WERI-Rb-1 (cell line): ENCODE data around the gene UIMC1.

ENCODE experiments used
- DNase-seq: peaks from one replicate; pipeline ENCODE4 v3.0.0-alpha.2; 2020
- H3K27ac ChIP-seq: fragments of 250-450 bp; sonication (Bioruptor Pico); 2 replicates; pipeline ENCODE4 v1.5.1; 2020; ENCODE audit warnings: mild to moderate bottlenecking, moderate library complexity
- H3K27me3 ChIP-seq: fragments of 250-450 bp; sonication (Bioruptor Pico); 2 replicates; pipeline ENCODE4 v1.5.1; 2021; ENCODE audit warnings: mild to moderate bottlenecking, low read depth, moderate library complexity; ENCODE audit not compliant: insufficient read depth, severe bottlenecking
- H3K36me3 ChIP-seq: fragments of 250-450 bp; sonication (Bioruptor Pico); 2 replicates; pipeline ENCODE4 v1.5.1; 2020; ENCODE audit warnings: mild to moderate bottlenecking, moderate library complexity
- H3K4me3 ChIP-seq: 2 replicates; pipeline ENCODE4 v1.5.1; 2011; ENCODE audit warnings: low read depth, mild to moderate bottlenecking, control low read depth, low read length
- H3K9me3 ChIP-seq: fragments of 250-450 bp; sonication (Bioruptor Pico); 2 replicates; pipeline ENCODE4 v1.5.1; 2021; ENCODE audit warnings: mild to moderate bottlenecking, moderate library complexity; ENCODE audit not compliant: severe bottlenecking
- TF ChIP-seq, protein P1 (sequence below): IDR thresholded peaks from 2 replicates; pipeline ENCODE4 v1.5.1; 2011; ENCODE audit warnings: low read depth, mild to moderate bottlenecking, control low read depth, inconsistent platforms, low read length

Gene UIMC1

DNA sequence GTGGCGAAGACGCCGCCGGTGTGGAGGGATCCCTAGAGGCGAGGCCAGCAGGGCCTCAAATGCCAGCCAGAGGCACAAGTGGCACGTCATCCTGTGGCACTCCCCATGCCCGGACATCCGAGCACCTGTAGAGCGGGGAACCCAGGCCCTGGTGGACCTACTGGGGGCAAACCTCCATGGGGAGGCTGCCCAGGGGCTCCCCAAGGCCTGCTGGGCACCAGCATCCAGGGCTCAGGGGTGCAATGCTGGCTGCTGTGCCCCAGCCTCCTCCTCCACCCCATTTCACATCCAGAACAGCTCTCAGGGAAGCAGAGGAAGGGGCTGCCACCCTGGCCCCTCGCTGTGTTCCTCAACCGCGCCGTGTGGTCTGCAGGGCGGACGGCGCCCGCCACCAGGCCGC, 151.0 kb downstream of the UIMC1 start:
- TF ChIP-seq, protein P1, sequence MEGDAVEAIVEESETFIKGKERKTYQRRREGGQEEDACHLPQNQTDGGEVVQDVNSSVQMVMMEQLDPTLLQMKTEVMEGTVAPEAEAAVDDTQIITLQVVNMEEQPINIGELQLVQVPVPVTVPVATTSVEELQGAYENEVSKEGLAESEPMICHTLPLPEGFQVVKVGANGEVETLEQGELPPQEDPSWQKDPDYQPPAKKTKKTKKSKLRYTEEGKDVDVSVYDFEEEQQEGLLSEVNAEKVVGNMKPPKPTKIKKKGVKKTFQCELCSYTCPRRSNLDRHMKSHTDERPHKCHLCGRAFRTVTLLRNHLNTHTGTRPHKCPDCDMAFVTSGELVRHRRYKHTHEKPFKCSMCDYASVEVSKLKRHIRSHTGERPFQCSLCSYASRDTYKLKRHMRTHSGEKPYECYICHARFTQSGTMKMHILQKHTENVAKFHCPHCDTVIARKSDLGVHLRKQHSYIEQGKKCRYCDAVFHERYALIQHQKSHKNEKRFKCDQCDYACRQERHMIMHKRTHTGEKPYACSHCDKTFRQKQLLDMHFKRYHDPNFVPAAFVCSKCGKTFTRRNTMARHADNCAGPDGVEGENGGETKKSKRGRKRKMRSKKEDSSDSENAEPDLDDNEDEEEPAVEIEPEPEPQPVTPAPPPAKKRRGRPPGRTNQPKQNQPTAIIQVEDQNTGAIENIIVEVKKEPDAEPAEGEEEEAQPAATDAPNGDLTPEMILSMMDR: no peak
- H3K4me3 ChIP-seq: no peak overlapping the region
- H3K9me3 ChIP-seq: no peaks in the 10 kb centered on the region
- no peaks in the 10 kb centered on the region for H3K36me3 ChIP-seq
- no peak for DNase-seq
- H3K27me3 ChIP-seq: no peaks in the 10 kb centered on the region
- no peak overlapping the region for H3K27ac ChIP-seq
